ENCODE measurements around the gene DOCK1.

The DOCK1 gene

DNA sequence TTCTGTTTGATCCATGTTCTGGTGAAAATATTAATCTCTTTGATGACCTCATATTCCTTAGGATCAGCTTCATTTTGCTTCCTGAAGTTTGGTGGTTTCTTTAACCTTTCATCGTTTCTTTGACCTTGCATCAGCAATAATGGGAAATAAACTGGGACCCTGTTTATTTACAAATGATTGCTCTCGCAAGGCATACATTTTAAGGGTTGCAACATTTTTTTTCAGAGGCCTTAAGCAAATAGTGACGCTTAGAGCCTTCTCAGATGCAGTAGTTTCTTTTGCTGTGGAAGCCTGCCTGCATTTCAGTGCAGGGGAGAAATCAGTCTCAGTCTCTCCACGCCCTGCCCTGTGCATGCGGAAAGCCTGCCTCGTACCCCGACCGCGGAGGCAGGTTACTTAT is 504.8 kb downstream of the DOCK1 start:
- in situ Hi-C loops (cut with MboI; ENCODE audit: low pct_unique_long_range_greater_than_20kb, low sequenced_read_pairs, unreplicated experiment): no loop called here
- TF ChIP-seq, protein P1, sequence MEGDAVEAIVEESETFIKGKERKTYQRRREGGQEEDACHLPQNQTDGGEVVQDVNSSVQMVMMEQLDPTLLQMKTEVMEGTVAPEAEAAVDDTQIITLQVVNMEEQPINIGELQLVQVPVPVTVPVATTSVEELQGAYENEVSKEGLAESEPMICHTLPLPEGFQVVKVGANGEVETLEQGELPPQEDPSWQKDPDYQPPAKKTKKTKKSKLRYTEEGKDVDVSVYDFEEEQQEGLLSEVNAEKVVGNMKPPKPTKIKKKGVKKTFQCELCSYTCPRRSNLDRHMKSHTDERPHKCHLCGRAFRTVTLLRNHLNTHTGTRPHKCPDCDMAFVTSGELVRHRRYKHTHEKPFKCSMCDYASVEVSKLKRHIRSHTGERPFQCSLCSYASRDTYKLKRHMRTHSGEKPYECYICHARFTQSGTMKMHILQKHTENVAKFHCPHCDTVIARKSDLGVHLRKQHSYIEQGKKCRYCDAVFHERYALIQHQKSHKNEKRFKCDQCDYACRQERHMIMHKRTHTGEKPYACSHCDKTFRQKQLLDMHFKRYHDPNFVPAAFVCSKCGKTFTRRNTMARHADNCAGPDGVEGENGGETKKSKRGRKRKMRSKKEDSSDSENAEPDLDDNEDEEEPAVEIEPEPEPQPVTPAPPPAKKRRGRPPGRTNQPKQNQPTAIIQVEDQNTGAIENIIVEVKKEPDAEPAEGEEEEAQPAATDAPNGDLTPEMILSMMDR (IDR thresholded peaks at IDR 0.05; ENCODE audit: extremely low read depth, insufficient read depth, missing control alignments): no peak
- no peak for DNase-seq (ENCODE audit: low spot score)

- DNase-seq (ENCODE audit: low spot score): no peak
- TF ChIP-seq, protein P1 (IDR thresholded peaks at IDR 0.05; ENCODE audit: extremely low read depth, insufficient read depth, missing control alignments): no peak
- in situ Hi-C loops (cut with MboI; ENCODE audit: low pct_unique_long_range_greater_than_20kb, low sequenced_read_pairs, unreplicated experiment): no loop called here
Measured at GRCh38 chr10:127411062-127411461, 505.8 kb downstream of the DOCK1 start.

- no peak for DNase-seq (ENCODE audit: low spot score)
- in situ Hi-C loops (cut with MboI; ENCODE audit: low pct_unique_long_range_greater_than_20kb, low sequenced_read_pairs, unreplicated experiment): no loop called here
- TF ChIP-seq, protein P1 (IDR thresholded peaks at IDR 0.05; ENCODE audit: extremely low read depth, insufficient read depth, missing control alignments): no peak
Measured at GRCh38 chr10:127413326-127413725, 508.1 kb downstream of the DOCK1 start.

- no peak for DNase-seq (ENCODE audit: low spot score)
- in situ Hi-C loops (cut with MboI; ENCODE audit: low pct_unique_long_range_greater_than_20kb, low sequenced_read_pairs, unreplicated experiment): no loop called here
- TF ChIP-seq, protein P1 (IDR thresholded peaks at IDR 0.05; ENCODE audit: extremely low read depth, insufficient read depth, missing control alignments): no peak
Measured at GRCh38 chr10:127414024-127414423, 508.8 kb downstream of the DOCK1 start.

- TF ChIP-seq, protein P1 (IDR thresholded peaks at IDR 0.05; ENCODE audit: extremely low read depth, insufficient read depth, missing control alignments): no peak
- DNase-seq (ENCODE audit: low spot score): no peak
- in situ Hi-C loops (cut with MboI; ENCODE audit: low pct_unique_long_range_greater_than_20kb, low sequenced_read_pairs, unreplicated experiment): no loop called here
Measured at GRCh38 chr10:127415116-127415515, 509.9 kb downstream of the DOCK1 start.

- TF ChIP-seq, protein P1 (IDR thresholded peaks at IDR 0.05; ENCODE audit: extremely low read depth, insufficient read depth, missing control alignments): no peak
- DNase-seq (ENCODE audit: low spot score): no peak
- in situ Hi-C loops (cut with MboI; ENCODE audit: low pct_unique_long_range_greater_than_20kb, low sequenced_read_pairs, unreplicated experiment): no loop called here
Measured at GRCh38 chr10:127415901-127416581, 510.8 kb downstream of the DOCK1 start.
